ENCODE results near the gene TRIML1.

- TF ChIP-seq CTCF (IDR thresholded peaks at IDR 0.05) (no peak), POLR2AphosphoS5 (IDR thresholded peaks at IDR 0.05) (no peak)
These were observed 57.0 kb downstream of the TRIML1 start for GRCh38 chr4:188196134-188196735.
